Parathyroid adenoma (tissue), 2 donors: ENCODE results near the gene TRIM37.

Experiments
- H2AFZ ChIP-seq: fragments of 300-600 bp; sonication (generic); one replicate; pipeline ENCODE4 v1.7.0; 2017; ENCODE audit warnings: antibody characterized with exemption, mild to moderate bottlenecking
- H3K27ac ChIP-seq: fragments of 300-600 bp; sonication (generic); one replicate; pipeline ENCODE4 v1.7.0; 2017
- H3K27me3 ChIP-seq: fragments of 300-600 bp; sonication (generic); one replicate; pipeline ENCODE4 v1.7.0; 2017; ENCODE audit warnings: low read length; ENCODE audit not compliant: control insufficient read depth, insufficient read depth
- H3K36me3 ChIP-seq: fragments of 300-600 bp; sonication (generic); one replicate; pipeline ENCODE4 v1.7.0; 2017; ENCODE audit warnings: low read length; ENCODE audit not compliant: control insufficient read depth, insufficient read depth
- H3K4me1 ChIP-seq: fragments of 300-600 bp; sonication (generic); one replicate; pipeline ENCODE4 v1.7.0; 2017; ENCODE audit warnings: control low read depth
- H3K4me2 ChIP-seq: fragments of 300-600 bp; sonication (generic); one replicate; pipeline ENCODE4 v1.7.0; 2017; ENCODE audit warnings: low read length
- H3K4me3 ChIP-seq: fragments of 300-600 bp; sonication (generic); one replicate; pipeline ENCODE4 v1.7.0; 2017; ENCODE audit warnings: low read depth, low read length
- H3K79me2 ChIP-seq: fragments of 300-600 bp; sonication (generic); one replicate; pipeline ENCODE4 v1.7.0; 2017; ENCODE audit warnings: control low read depth
- H3K9ac ChIP-seq: fragments of 300-600 bp; sonication (generic); one replicate; pipeline ENCODE4 v1.7.0; 2017; ENCODE audit warnings: mild to moderate bottlenecking
- H3K9me3 ChIP-seq: fragments of 300-600 bp; sonication (generic); one replicate; pipeline ENCODE4 v1.7.0; 2017; ENCODE audit warnings: low read length; ENCODE audit not compliant: control insufficient read depth
- CTCF ChIP-seq: fragments of 300-600 bp; sonication (generic); IDR thresholded peaks from one replicate; pipeline ENCODE4 v1.7.0; 2017; ENCODE audit warnings: antibody characterized with exemption, mild to moderate bottlenecking
- donor health status: primary hyperparathyroidism.

Gene TRIM37

GRCh38 chr17:59001158-59001814 lies 105.4 kb downstream of the TRIM37 start:
- Histone ChIP-seq H2AFZ (no peak overlapping the region), H3K9me3 (no peaks in the 10 kb centered on the region), H3K4me1 (no peaks in the 10 kb centered on the region), H3K4me3 (no peak overlapping the region), H3K27me3 (no peaks in the 10 kb centered on the region), H3K27ac (peak overlapping the region; percentile 17), H3K4me2 (no peak overlapping the region), H3K9ac (no peak overlapping the region), H3K79me2 (no peaks in the 10 kb centered on the region), H3K36me3 (no peaks in the 10 kb centered on the region)
- TF ChIP-seq CTCF: no peak

GRCh38 chr17:59000022-59000421 lies 106.7 kb downstream of the TRIM37 start:
- no peak overlapping the region for H3K4me2 ChIP-seq
- no peak overlapping the region for H2AFZ ChIP-seq
- no peaks in the 10 kb centered on the region for H3K9me3 ChIP-seq
- no peak overlapping the region for H3K27ac ChIP-seq
- H3K4me1 ChIP-seq: no peaks in the 10 kb centered on the region
- H3K79me2 ChIP-seq: no peaks in the 10 kb centered on the region
- no peak for TF ChIP-seq CTCF
- H3K27me3 ChIP-seq: no peaks in the 10 kb centered on the region
- no peaks in the 10 kb centered on the region for H3K36me3 ChIP-seq
- H3K4me3 ChIP-seq: no peak overlapping the region
- H3K9ac ChIP-seq: no peak overlapping the region

GRCh38 chr17:58999500-58999899 lies 107.2 kb downstream of the TRIM37 start:
- H3K9ac ChIP-seq: no peak overlapping the region
- no peaks in the 10 kb centered on the region for H3K27me3 ChIP-seq
- H3K79me2 ChIP-seq: no peaks in the 10 kb centered on the region
- no peaks in the 10 kb centered on the region for H3K36me3 ChIP-seq
- no peaks in the 10 kb centered on the region for H3K9me3 ChIP-seq
- H3K4me1 ChIP-seq: no peaks in the 10 kb centered on the region
- H2AFZ ChIP-seq: no peak overlapping the region
- no peak overlapping the region for H3K27ac ChIP-seq
- no peak for TF ChIP-seq CTCF
- H3K4me3 ChIP-seq: no peak overlapping the region
- H3K4me2 ChIP-seq: no peak overlapping the region

- Histone ChIP-seq H3K4me2 (no peak overlapping the region), H3K9ac (no peak overlapping the region), H2AFZ (no peak overlapping the region), H3K79me2 (no peaks in the 10 kb centered on the region), H3K4me3 (no peak overlapping the region), H3K27ac (no peak overlapping the region), H3K4me1 (no peaks in the 10 kb centered on the region), H3K9me3 (no peaks in the 10 kb centered on the region), H3K27me3 (no peaks in the 10 kb centered on the region), H3K36me3 (no peaks in the 10 kb centered on the region)
- no peak for TF ChIP-seq CTCF
These were observed 107.8 kb downstream of the TRIM37 start for GRCh38 chr17:58998871-58999270.
